A549 treated with CpdA at 1 μM for 4 hours (cell line): ENCODE measurements around the gene TTC12. TPM values are rescaled to one million over a fixed set of nuclear protein-coding genes. Genes with fewer than 3 reads are reported as not detected.

ENCODE experiments used
- total RNA-seq: library from RNA; stranded (reverse); fragments of 200-300 nt; extraction: Qiagen RNA extraction; gene quantifications from 5 replicates; pipeline ENCODE4 v1.2.3, GENCODE V29; 2022; ENCODE audit warnings: low read depth

Gene TTC12
- 5.1 to 7.4 TPM (median 5.9 TPM) in 5 replicates for total RNA-seq

GRCh38 chr11:113314389-113315301, at the start of gene TTC12:
TTC12 (plus strand) TSS chr11:113314583; CDS start chr11:113316258, 1,675 bp downstream.

GRCh38 chr11:113387605-113388211, 73.3 kb downstream of the TTC12 start, which contains the start of gene ANKK1:
ANKK1 (plus strand) TSS chr11:113387779; CDS start chr11:113387885, 106 bp downstream.

Other genes with a start within 250 kb of the TTC12 start
- gene ANKK1, start 73.2 kb downstream of the TTC12 start, total RNA-seq, result 0.02 to 0.12 TPM in 2 of 5 replicates, not detected in the others
- gene DRD2, start 160.8 kb downstream of the TTC12 start, total RNA-seq, result 0.03 TPM in 1 of 5 replicates, not detected in the others